ENCODE data around the gene WWOX.

DNA sequence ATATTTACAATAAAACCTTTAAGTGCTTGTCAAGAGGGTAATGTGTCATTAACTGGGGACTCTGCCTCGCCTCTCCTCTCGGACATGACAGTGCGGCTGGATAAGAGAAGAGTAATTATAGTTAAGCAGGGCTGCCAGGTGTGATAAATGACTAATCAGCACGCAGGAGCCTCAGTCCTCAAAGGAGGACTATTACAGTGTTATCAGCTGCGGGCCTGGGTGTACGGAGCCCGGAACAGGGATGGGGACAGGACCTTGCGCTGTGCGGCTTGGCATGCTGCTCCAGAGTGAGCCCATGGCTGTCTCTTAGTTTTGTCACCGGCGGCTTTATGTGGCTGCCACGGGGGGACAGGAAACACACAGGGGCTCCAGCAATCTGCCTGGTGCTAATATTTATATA is 893.9 kb downstream of the WWOX start:
- TF ChIP-seq OSR1 (CRISPR knock-in tag; IDR thresholded peaks at IDR 0.05) (no peak), RARB (CRISPR knock-in tag; IDR thresholded peaks at IDR 0.05) (no peak), ISL1 (CRISPR knock-in tag; IDR thresholded peaks at IDR 0.05) (no peak), PPARA (CRISPR knock-in tag; IDR thresholded peaks at IDR 0.05; ENCODE audit: borderline replicate concordance) (no peak), CSDC2 (CRISPR knock-in tag; IDR thresholded peaks at IDR 0.05) (no peak), ZFP30 (CRISPR knock-in tag; IDR thresholded peaks at IDR 0.05) (no peak), ZC3H10 (CRISPR knock-in tag; IDR thresholded peaks at IDR 0.05) (no peak), ZFP3 (CRISPR knock-in tag; IDR thresholded peaks at IDR 0.05) (no peak), ZNF565 (CRISPR knock-in tag; conservative IDR thresholded peaks at IDR 0.05; ENCODE audit: low read depth) (no peak), ESRRG (CRISPR knock-in tag; IDR thresholded peaks at IDR 0.05) (no peak), SNAI2 (CRISPR knock-in tag; IDR thresholded peaks at IDR 0.05) (no peak)
- TF ChIP-seq, protein P1, sequence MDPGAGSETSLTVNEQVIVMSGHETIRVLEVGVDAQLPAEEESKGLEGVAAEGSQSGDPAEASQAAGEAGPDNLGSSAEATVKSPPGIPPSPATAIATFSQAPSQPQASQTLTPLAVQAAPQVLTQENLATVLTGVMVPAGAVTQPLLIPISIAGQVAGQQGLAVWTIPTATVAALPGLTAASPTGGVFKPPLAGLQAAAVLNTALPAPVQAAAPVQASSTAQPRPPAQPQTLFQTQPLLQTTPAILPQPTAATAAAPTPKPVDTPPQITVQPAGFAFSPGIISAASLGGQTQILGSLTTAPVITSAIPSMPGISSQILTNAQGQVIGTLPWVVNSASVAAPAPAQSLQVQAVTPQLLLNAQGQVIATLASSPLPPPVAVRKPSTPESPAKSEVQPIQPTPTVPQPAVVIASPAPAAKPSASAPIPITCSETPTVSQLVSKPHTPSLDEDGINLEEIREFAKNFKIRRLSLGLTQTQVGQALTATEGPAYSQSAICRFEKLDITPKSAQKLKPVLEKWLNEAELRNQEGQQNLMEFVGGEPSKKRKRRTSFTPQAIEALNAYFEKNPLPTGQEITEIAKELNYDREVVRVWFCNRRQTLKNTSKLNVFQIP (CRISPR knock-in tag; IDR thresholded peaks at IDR 0.05; ENCODE audit: borderline replicate concordance, low read depth) = no peak
- TF ChIP-seq, protein P2, sequence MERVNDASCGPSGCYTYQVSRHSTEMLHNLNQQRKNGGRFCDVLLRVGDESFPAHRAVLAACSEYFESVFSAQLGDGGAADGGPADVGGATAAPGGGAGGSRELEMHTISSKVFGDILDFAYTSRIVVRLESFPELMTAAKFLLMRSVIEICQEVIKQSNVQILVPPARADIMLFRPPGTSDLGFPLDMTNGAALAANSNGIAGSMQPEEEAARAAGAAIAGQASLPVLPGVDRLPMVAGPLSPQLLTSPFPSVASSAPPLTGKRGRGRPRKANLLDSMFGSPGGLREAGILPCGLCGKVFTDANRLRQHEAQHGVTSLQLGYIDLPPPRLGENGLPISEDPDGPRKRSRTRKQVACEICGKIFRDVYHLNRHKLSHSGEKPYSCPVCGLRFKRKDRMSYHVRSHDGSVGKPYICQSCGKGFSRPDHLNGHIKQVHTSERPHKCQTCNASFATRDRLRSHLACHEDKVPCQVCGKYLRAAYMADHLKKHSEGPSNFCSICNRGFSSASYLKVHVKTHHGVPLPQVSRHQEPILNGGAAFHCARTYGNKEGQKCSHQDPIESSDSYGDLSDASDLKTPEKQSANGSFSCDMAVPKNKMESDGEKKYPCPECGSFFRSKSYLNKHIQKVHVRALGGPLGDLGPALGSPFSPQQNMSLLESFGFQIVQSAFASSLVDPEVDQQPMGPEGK (CRISPR knock-in tag; IDR thresholded peaks at IDR 0.05; ENCODE audit: borderline replicate concordance) = no peak
- TF ChIP-seq, protein P3, sequence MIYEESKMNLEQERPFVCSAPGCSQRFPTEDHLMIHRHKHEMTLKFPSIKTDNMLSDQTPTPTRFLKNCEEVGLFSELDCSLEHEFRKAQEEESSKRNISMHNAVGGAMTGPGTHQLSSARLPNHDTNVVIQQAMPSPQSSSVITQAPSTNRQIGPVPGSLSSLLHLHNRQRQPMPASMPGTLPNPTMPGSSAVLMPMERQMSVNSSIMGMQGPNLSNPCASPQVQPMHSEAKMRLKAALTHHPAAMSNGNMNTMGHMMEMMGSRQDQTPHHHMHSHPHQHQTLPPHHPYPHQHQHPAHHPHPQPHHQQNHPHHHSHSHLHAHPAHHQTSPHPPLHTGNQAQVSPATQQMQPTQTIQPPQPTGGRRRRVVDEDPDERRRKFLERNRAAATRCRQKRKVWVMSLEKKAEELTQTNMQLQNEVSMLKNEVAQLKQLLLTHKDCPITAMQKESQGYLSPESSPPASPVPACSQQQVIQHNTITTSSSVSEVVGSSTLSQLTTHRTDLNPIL (CRISPR knock-in tag; IDR thresholded peaks at IDR 0.05; ENCODE audit: low read depth) = no peak

Measured in SK-N-SH treated with all-trans-retinoic acid at 6 μM for 48 hours (cell line).